Fibroblast of skin of left biceps (primary cell): ENCODE data around the gene KLHDC9.

Experiments
- DNase-seq, 2 experiments: peaks; one replicate each; pipeline ENCODE4 v3.0.0-alpha.2; 2013; ENCODE audit warnings: low read depth in 2 of 2

Gene KLHDC9

GRCh38 chr1:161132410-161133219 is 34.5 kb downstream of the KLHDC9 start, which contains the start of gene DEDD:
TSS of gene DEDD (minus strand) at chr1:161132667. CDS start at chr1:161124462, 8,205 bp downstream.
- peak; percentile 93 to 94 for DNase-seq

GRCh38 chr1:161133220-161133740 is 35.1 kb downstream of the KLHDC9 start:
- no peak for DNase-seq

- no peak for DNase-seq
Measured at GRCh38 chr1:161137881-161138280, 39.7 kb downstream of the KLHDC9 start.

GRCh38 chr1:161138431-161138830 is 40.3 kb downstream of the KLHDC9 start:
- DNase-seq, result no peak

- no peak for DNase-seq
Measured at GRCh38 chr1:161139766-161140165, 41.6 kb downstream of the KLHDC9 start.

- no peak for DNase-seq
Measured at GRCh38 chr1:161140755-161141400, 42.7 kb downstream of the KLHDC9 start.

GRCh38 chr1:161145832-161146231 is 47.7 kb downstream of the KLHDC9 start:
- DNase-seq, result no peak
